ENCODE measurements around the gene HEXIM1.

GRCh38 chr17:45127548-45128300, 20.6 kb upstream of the HEXIM1 start:
- TF ChIP-seq GATA2 (IDR thresholded peaks at IDR 0.05; ENCODE audit: low read depth, low read length) (no peak), GATA3 (IDR thresholded peaks at IDR 0.05; ENCODE audit: low read depth, low read length) (no peak)
